Measurements from ENCODE around the gene ARFRP1.
A peak's percentile ranks its signal among the peaks of the same experiment; 100 is the strongest.
"Not testable (repeated sequence)": the region's sequence is repeated elsewhere in the genome, so short reads cannot be mapped to it uniquely, and the experiment has no call there.

Gene ARFRP1

DNA sequence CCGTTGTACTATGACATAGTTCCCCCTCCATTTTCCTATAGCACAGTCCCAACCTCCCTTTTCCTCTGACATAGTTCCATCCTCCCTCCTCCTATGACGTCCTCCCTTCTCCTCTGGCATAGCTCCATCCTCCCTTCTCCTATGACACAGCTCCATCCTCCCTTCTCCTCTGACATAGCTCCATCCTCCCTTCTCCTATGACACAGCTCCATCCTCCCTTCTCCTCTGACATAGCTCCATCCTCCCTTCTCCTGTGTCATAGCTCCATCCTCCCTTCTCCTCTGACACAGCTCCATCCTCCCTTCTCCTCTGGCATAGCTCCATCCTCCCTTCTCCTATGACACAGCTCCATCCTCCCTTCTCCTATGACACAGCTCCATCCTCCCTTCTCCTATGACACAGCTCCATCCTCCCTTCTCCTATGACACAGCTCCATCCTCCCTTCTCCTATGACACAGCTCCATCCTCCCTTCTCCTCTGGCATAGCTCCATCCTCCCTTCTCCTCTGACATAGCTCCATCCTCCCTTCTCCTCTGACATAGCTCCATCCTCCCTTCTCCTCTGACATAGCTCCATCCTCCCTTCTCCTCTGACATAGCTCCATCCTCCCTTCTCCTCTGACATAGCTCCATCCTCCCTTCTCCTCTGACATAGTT, 15.3 kb upstream of the ARFRP1 start:
- peaks cover 12% of the 10 kb centered on the region for H3K9me3 Mint-ChIP-seq
- H3K27ac Mint-ChIP-seq, H3K4me3 Mint-ChIP-seq, H3K27me3 Mint-ChIP-seq, DNase-seq: not testable (repeated sequence)
- peaks cover 41% of the 10 kb centered on the region for H3K4me1 Mint-ChIP-seq (ENCODE audit: low read depth)
- H3K36me3 Mint-ChIP-seq (ENCODE audit: low read depth) = peaks cover 82% of the 10 kb centered on the region

DNA sequence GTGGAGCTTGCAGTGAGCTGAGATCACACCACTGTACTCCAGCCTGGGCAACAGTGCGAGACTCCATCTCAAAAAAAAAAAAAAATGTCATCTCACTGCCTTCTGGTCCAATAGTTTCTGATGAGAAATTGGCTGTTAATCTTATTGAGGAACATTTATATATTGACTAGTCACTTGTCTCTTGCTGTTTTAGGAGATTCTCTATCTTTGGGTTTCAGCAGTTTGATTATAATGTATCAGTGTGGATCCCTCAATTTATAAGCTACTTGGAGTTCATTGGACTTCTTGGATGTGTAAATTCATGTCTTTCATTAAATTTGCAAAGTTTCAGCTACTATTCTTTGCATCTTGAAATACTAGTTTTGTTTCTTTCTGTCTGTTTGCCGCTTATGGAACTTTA, 11.2 kb upstream of the ARFRP1 start:
- DNase-seq = no peak
- peaks cover 13% of the 10 kb centered on the region for H3K9me3 Mint-ChIP-seq
- H3K4me3 Mint-ChIP-seq = no peak overlapping the region
- peak overlapping the region; percentile 11 for H3K27ac Mint-ChIP-seq
- peaks cover 47% of the 10 kb centered on the region for H3K4me1 Mint-ChIP-seq (ENCODE audit: low read depth)
- no peaks in the 10 kb centered on the region for H3K27me3 Mint-ChIP-seq
- peaks cover 88% of the 10 kb centered on the region for H3K36me3 Mint-ChIP-seq (ENCODE audit: low read depth)

DNA sequence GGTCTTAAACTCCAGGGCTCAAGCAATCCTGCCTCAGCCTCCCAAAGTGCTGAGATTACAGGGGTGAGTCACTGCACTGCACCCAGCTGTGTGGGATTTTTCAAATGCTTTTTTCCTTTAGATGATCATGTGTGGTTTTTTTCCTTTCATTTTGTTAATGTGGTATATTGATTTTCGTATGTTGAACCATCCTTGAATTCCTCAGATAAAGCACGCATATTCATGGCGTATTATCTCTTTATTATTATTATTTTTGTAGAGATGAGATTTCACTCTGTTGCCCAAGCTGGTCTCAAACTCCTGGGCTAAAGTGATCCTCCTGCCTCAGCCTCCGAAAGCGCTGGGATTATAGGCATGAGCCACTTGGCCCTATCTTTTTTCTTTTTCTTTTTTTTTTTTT, 7.1 kb upstream of the ARFRP1 start:
- Mint-ChIP-seq H3K27me3 (no peaks in the 10 kb centered on the region), H3K4me1 (ENCODE audit: low read depth) (peaks cover 51% of the 10 kb centered on the region), H3K9me3 (peaks cover 13% of the 10 kb centered on the region), H3K36me3 (ENCODE audit: low read depth) (peaks cover 95% of the 10 kb centered on the region), H3K4me3 (no peak overlapping the region), H3K27ac (no peak overlapping the region)
- no peak for DNase-seq

DNA sequence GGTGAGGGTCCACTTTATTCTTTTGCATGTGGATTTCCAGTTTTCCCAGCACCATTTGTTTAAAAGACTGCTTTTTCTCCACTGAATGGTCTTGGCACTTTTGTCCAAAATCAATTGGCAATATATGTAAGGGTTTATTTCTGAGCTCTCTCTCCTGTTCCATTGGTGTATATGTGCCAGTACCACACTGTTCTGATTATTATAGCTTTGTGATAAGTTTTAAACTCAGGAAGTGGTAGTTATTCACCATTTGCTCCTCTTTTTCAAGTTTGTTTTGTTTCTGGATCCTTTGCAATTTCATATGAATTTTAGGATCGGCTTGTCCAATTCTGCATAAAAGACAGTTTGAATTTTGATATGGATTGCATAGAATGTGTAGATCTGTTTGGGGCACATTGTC, 4.4 kb upstream of the ARFRP1 start:
- H3K4me3 Mint-ChIP-seq = no peak overlapping the region
- H3K9me3 Mint-ChIP-seq = peaks cover 7% of the 10 kb centered on the region
- H3K27me3 Mint-ChIP-seq = no peaks in the 10 kb centered on the region
- peaks cover 85% of the 10 kb centered on the region for H3K36me3 Mint-ChIP-seq (ENCODE audit: low read depth)
- peaks cover 56% of the 10 kb centered on the region for H3K4me1 Mint-ChIP-seq (ENCODE audit: low read depth)
- peak overlapping the region; percentile 56 for H3K27ac Mint-ChIP-seq
- no peak for DNase-seq

DNA sequence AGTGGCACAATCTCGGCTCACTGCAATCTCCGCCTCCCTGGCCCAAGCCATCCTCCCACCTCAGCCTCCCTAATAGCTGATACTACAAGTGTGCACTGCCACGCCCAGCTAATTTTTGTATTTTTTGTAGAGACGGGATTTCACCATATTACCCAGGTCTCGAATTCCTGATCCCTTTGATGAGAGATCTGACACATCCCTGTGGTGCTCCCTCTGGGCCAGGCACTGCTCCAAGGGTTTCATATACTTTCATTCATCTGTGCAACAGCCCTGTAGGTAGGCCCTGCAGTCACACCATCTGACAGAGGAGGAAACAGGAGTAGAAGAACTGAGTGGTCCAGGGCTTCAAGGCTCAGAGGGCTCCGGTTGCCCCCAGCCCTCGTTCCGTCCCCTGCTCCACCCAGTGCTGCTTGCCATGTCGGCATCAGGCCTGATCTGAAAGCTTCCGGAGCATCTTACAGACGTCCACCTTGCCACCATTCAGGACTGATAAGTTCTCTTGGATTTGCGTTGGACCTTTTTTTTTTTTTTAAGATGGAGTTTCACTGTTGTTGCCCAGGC, 3.4 kb upstream of the ARFRP1 start:
- Mint-ChIP-seq H3K4me1 (ENCODE audit: low read depth) (peaks cover 55% of the 10 kb centered on the region), H3K27me3 (no peaks in the 10 kb centered on the region), H3K36me3 (ENCODE audit: low read depth) (peaks cover 85% of the 10 kb centered on the region), H3K27ac (peak overlapping the region; percentile 80), H3K4me3 (no peak overlapping the region), H3K9me3 (peaks cover 7% of the 10 kb centered on the region)
- DNase-seq = no peak

DNA sequence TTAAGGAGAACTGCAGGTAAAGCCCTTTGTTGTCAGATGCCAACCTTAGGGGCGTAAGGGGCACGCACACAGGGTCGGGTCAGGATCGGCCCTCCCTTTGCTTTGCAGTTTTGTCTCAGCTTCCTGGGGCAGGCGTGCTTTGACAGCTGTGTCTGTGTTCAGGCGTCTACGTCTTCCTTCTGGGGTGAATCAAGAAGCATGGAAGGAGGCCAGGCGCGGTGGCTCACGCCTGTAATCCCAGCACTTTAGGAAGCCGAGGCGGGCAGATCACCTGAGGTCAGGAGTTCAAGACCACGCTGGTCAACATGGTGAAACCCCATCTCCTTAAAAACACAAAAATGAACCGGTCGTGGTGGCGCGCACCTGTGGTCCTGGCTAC, 1.4 kb upstream of the ARFRP1 start:
- DNase-seq = no peak
- peaks cover 85% of the 10 kb centered on the region for H3K36me3 Mint-ChIP-seq (ENCODE audit: low read depth)
- H3K27me3 Mint-ChIP-seq = no peaks in the 10 kb centered on the region
- no peaks in the 10 kb centered on the region for H3K9me3 Mint-ChIP-seq
- H3K27ac Mint-ChIP-seq = peak overlapping the region; percentile 91
- peak overlapping the region; percentile 95 for H3K4me3 Mint-ChIP-seq
- H3K4me1 Mint-ChIP-seq (ENCODE audit: low read depth) = peaks cover 54% of the 10 kb centered on the region

DNA sequence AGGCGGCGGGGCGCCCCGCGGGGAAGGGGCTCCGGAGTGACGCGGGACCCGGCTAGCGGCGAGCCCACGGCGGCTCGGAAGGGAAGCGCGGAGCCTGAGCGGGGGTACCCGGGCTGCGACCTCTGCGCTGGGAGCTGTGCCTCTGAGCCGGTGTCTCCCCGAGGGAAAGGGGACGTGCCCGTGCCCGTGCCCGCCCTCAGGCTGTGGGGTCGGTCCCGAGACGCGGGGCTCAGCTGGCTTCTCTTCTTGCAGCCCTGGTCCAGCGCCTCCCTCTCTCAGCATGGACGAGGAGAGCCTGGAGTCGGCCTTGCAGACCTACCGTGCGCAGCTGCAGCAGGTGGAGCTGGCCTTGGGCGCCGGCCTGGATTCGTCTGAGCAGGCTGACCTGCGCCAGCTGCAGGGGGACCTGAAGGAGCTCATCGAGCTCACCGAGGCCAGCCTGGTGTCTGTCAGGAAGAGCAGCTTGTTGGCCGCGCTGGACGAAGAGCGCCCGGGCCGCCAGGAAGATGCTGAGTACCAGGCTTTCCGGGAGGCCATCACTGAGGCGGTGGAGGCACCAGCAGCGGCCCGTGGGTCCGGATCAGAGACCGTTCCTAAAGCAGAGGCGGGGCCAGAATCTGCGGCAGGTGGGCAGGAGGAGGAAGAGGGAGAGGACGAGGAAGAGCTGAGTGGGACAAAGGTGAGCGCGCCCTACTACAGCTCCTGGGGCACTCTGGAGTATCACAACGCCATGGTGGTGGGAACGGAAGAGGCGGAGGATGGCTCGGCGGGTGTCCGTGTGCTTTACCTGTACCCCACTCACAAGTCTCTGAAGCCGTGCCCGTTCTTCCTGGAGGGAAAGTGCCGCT, 749 bp upstream of the ARFRP1 start:
- peak overlapping the region; percentile 95 for H3K4me3 Mint-ChIP-seq
- H3K27me3 Mint-ChIP-seq = no peaks in the 10 kb centered on the region
- H3K9me3 Mint-ChIP-seq = no peaks in the 10 kb centered on the region
- H3K36me3 Mint-ChIP-seq (ENCODE audit: low read depth) = peaks cover 86% of the 10 kb centered on the region
- no peak for DNase-seq
- peaks cover 54% of the 10 kb centered on the region for H3K4me1 Mint-ChIP-seq (ENCODE audit: low read depth)
- peak overlapping the region; percentile 91 for H3K27ac Mint-ChIP-seq

DNA sequence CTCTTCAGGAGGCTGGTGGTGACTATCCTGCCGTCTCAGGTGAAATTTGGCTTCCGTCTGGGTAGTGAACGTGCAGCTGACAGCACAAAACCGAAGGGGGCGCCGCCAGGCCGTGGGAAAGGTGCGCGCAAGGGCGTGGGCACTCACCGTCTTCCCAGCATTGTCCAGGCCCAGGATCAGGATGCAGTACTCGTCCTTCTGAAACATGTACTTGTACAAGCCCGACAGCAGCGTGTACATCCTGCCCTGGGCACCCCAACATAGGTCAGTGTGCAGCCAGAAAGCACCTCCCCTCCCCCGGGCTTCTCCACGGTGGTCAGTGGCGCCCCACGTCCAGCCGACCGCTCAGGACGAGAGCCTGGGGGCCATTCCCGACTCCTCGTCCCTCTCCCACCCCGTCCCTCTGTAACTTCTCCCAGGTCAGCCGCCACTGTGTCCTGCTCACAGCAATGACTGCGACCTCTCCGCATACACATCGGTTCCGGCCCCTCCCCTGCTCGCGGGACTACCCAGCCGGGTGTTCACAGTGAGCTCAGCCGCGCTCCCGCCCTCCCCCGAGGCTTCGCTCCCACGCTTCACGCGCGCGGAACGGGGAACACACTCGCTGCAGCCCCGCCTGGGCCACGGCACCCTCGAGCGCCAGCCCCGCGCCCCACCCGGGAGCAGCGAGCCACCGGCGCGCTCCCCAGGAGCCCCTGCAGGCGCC, 771 bp downstream of the ARFRP1 start:
- Mint-ChIP-seq H3K4me1 (ENCODE audit: low read depth) (peaks cover 50% of the 10 kb centered on the region), H3K9me3 (no peaks in the 10 kb centered on the region), H3K27me3 (no peaks in the 10 kb centered on the region), H3K36me3 (ENCODE audit: low read depth) (peaks cover 85% of the 10 kb centered on the region), H3K4me3 (peak overlapping the region; percentile 95), H3K27ac (peak overlapping the region; percentile 93)
- DNase-seq = peak; percentile 77

DNA sequence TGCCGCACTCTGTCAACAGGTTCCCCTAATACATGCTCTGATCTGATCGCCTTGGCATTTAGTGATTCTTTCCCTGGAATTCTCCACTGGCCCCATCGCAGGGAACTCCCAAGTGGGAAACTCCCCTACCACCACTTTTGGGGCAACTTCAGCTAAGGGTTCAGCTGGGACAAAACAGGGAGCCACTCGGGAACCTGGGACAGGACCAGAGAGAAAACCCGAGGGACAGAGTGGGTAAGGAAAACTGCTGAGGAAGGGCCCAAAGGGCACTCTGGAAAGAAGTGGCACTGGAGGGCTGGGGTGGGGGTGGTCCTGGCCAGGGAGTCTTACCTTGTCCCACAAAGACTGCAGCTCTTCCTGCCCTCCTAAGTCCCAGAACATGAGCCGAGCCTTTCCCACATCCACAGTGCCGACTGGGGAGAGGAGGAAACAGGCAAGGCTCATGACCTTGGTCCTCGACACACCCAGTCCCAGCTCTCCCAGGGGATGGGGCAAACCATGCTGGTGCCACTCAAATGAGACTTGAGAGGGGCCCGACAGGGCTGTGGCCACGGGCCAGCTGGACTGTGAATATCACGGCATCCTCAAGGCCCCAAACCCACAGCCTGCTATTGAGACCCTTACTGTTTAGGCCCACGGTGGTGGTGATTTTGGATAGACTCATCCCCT, 1.6 kb downstream of the ARFRP1 start:
- Mint-ChIP-seq H3K36me3 (ENCODE audit: low read depth) (peaks cover 78% of the 10 kb centered on the region), H3K27ac (peak overlapping the region; percentile 93), H3K4me1 (ENCODE audit: low read depth) (peaks cover 44% of the 10 kb centered on the region), H3K9me3 (no peaks in the 10 kb centered on the region), H3K27me3 (no peaks in the 10 kb centered on the region), H3K4me3 (peak overlapping the region; percentile 95)
- DNase-seq = no peak

DNA sequence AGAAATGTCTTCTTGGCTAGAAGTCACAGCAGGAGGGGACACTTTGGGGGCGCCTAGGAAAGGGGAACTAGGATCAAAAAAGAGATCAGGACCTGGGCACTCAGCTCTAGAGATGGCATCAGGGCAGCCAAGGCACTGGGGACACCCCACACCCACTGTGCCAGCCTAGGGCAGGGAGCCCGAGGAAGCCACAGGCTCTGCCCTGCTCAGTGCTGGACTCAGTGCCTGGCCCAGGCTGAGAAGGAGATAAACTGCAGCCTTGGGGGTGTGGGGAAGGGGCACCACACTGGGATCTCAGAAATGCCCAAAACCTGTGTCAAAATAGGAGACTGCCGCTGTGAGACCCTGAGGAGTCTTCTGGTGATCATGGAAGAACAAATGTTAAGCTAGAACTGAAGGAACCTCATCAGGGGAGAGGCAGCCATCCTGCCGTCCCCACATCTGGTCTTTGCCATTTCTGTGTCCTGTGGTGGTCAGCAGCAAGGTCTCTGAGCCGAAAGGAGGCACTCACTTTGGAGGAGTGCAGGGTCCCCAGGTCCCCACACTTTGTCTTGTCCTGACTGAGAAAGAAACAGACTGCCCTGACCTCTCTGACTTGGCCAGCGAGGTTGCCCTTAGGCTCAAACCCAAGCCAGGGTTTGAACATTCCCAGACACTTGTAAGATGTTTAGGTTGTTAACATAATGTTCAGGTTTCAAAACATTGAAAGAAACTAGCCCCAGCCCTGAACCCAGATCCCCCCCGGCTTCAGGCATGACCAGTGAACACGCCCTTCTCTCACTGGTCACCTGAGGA, 2.3 kb downstream of the ARFRP1 start:
- no peak for DNase-seq
- peak overlapping the region; percentile 95 for H3K4me3 Mint-ChIP-seq
- peaks cover 41% of the 10 kb centered on the region for H3K4me1 Mint-ChIP-seq (ENCODE audit: low read depth)
- peaks cover 73% of the 10 kb centered on the region for H3K36me3 Mint-ChIP-seq (ENCODE audit: low read depth)
- H3K9me3 Mint-ChIP-seq = no peaks in the 10 kb centered on the region
- H3K27ac Mint-ChIP-seq = peak overlapping the region; percentile 93
- H3K27me3 Mint-ChIP-seq = no peaks in the 10 kb centered on the region

DNA sequence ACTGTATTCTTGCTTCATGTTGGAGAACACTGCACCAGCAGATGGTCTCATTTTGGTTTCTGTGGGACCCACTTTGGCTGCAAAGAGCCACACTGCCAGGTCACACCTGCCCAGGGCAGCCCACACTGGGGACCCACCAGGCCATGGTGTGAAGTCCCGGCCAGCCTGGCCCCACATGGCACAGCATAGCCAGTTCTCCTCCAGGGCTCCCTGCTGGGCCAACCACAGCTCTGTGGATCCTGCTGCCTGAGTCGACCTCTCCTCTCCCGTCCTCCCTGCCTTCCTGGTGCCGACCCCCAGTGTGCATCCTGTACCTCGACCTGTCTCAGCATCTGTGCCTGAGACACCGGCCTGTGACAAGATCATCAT, 3.0 kb downstream of the ARFRP1 start:
- no peak for DNase-seq
- no peak overlapping the region for H3K4me3 Mint-ChIP-seq
- H3K36me3 Mint-ChIP-seq (ENCODE audit: low read depth) = peaks cover 72% of the 10 kb centered on the region
- peaks cover 39% of the 10 kb centered on the region for H3K4me1 Mint-ChIP-seq (ENCODE audit: low read depth)
- H3K27me3 Mint-ChIP-seq = no peaks in the 10 kb centered on the region
- no peaks in the 10 kb centered on the region for H3K9me3 Mint-ChIP-seq
- peak overlapping the region; percentile 93 for H3K27ac Mint-ChIP-seq

DNA sequence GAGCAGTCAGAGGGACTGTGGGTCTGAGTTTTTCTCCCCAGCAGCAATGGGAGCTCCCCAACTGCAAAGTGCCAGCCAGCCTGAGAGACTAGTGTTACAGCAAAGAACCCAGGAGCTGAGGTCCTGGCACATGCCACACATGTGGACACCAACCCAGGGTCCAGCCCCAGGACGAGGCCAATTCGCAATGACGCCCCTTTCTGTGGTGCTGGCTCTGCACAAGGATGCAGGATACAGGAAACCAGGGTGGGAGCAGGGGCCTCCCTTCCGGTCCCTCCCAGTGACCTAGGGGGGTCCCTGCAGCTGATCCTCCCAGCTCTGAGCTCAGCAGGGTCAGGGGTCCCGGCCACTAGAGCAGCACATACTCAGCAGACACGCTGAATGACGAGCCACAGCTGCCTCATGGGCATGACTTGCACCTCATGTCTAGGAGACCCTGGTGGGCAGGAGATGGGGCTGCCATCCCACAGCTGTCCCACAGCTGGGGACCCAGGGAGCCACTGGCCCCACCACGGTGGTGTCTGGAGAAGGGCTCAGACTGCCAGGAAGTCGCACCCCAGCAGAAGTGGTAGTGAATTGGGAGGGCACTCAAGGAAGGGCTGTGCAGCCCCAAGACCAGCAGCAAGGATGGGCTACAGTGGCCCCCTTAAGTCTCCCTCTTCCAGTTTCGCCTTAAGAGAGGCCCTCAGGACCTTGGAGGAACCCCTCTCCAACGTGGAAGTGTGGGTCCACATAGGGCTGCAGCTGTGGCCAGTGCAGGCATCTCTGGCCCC, 3.6 kb downstream of the ARFRP1 start:
- DNase-seq = no peak
- Mint-ChIP-seq H3K9me3 (no peaks in the 10 kb centered on the region), H3K4me1 (ENCODE audit: low read depth) (peaks cover 41% of the 10 kb centered on the region), H3K27me3 (no peaks in the 10 kb centered on the region), H3K36me3 (ENCODE audit: low read depth) (peaks cover 73% of the 10 kb centered on the region), H3K4me3 (no peak overlapping the region), H3K27ac (peak overlapping the region; percentile 76)

DNA sequence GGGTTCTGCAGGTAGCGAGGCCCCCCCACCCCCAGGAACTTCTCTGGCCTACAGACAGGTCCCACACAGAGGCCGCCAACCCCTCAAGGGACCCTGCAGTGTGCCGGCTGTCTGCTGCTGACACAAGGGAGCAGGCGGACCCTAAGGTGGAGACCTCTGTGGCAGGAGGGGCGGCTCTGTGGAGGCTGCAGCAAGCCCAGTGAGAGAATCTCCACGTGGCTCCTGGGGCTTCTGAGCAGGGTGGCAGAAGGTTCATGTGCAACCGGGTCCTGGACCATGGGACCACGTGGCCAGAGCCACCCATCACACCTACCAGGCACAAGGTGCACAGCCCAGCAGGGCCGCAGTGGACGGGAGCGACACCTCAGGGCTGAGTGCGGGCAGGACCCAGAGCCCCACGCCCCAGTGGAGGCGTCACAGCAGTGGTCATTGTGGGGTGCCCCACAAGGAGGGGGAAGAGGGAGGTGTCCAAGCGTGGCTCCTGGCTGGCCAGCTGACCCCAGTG, 4.3 kb downstream of the ARFRP1 start:
- Mint-ChIP-seq H3K36me3 (ENCODE audit: low read depth) (peaks cover 68% of the 10 kb centered on the region), H3K4me1 (ENCODE audit: low read depth) (peaks cover 41% of the 10 kb centered on the region), H3K9me3 (no peaks in the 10 kb centered on the region), H3K4me3 (no peak overlapping the region), H3K27ac (no peak overlapping the region), H3K27me3 (no peaks in the 10 kb centered on the region)
- DNase-seq = peak; percentile 32
